KBM-7 (cell line): ENCODE data around the gene CENPB.

ENCODE experiments used
- DNase-seq: peaks from one replicate; pipeline ENCODE4 v3.0.0-alpha.2; 2015
- in situ Hi-C: fragments of 300-500 bp; cut with MboI; formaldehyde crosslinking; loops from 2 replicates; pipeline ENCODE4 v1.14.3; 2020; ENCODE audit warnings: low sequenced_read_pairs, low pct_unique_long_range_greater_than_20kb, mixed read lengths

CENPB gene

GRCh38 chr20:3812975-3813847, 26.7 kb upstream of the CENPB start:
- in situ Hi-C loops: no loop called here
- no peak for DNase-seq

- in situ Hi-C loops: no loop called here
Observed at GRCh38 chr20:3812259-3812681, 25.7 kb upstream of the CENPB start.

GRCh38 chr20:3811467-3812258, 25.1 kb upstream of the CENPB start:
- peak; percentile 94 for DNase-seq
- in situ Hi-C loops: no loop called here

More at GRCh38 chr20:3812259-3812681, 25.7 kb upstream of the CENPB start:
- no peak for DNase-seq

GRCh38 chr20:3808544-3808943, 22.0 kb upstream of the CENPB start:
- in situ Hi-C loops: no loop called here
- DNase-seq: no peak

GRCh38 chr20:3804781-3805180, 18.2 kb upstream of the CENPB start:
- in situ Hi-C loops: no loop called here

GRCh38 chr20:3804254-3804751, 17.8 kb upstream of the CENPB start:
- no peak for DNase-seq
- in situ Hi-C loops: no loop called here

More at GRCh38 chr20:3804781-3805180, 18.2 kb upstream of the CENPB start:
- DNase-seq: no peak

GRCh38 chr20:3803854-3804253, 17.3 kb upstream of the CENPB start:
- DNase-seq: no peak
- in situ Hi-C loops: no loop called here

GRCh38 chr20:3803289-3803688, 16.7 kb upstream of the CENPB start:
- no peak for DNase-seq
- in situ Hi-C loops: no loop called here

- in situ Hi-C loops: no loop called here
- no peak for DNase-seq
Observed at GRCh38 chr20:3802524-3803239, 16.1 kb upstream of the CENPB start.

- no peak for DNase-seq
Observed at GRCh38 chr20:3801846-3802245, 15.3 kb upstream of the CENPB start.

GRCh38 chr20:3801299-3801698, 14.8 kb upstream of the CENPB start:
- DNase-seq: no peak
- in situ Hi-C loops: no loop called here

More at GRCh38 chr20:3801846-3802245, 15.3 kb upstream of the CENPB start:
- in situ Hi-C loops: no loop called here

GRCh38 chr20:3800878-3801260, 14.3 kb upstream of the CENPB start:
- in situ Hi-C loops: no loop called here
- DNase-seq: no peak

GRCh38 chr20:3800256-3800877, 13.8 kb upstream of the CENPB start:
- no peak for DNase-seq
- in situ Hi-C loops: no loop called here

- in situ Hi-C loops: no loop called here
Observed at GRCh38 chr20:3798908-3799248, 12.3 kb upstream of the CENPB start.

GRCh38 chr20:3798373-3798768, 11.8 kb upstream of the CENPB start:
- no peak for DNase-seq
- in situ Hi-C loops: no loop called here

More at GRCh38 chr20:3798908-3799248, 12.3 kb upstream of the CENPB start:
- DNase-seq: no peak

GRCh38 chr20:3797592-3798372, 11.2 kb upstream of the CENPB start:
- DNase-seq: no peak

GRCh38 chr20:3797226-3797545, 10.6 kb upstream of the CENPB start:
- no peak for DNase-seq
- in situ Hi-C loops: no loop called here

More at GRCh38 chr20:3797592-3798372, 11.2 kb upstream of the CENPB start:
- in situ Hi-C loops: no loop called here

- in situ Hi-C loops: no loop called here
- no peak for DNase-seq
Observed at GRCh38 chr20:3796477-3797225, 10.1 kb upstream of the CENPB start.
